Stimulated activated naive CD8-positive, alpha-beta T cell treated with anti-CD3 and anti-CD28 coated beads, Interleukin-15, amount 100 ng/mL, for 72 hours (primary cell): ENCODE measurements around the gene PLEKHA3.
A peak's percentile ranks its signal among the peaks of the same experiment; 100 is the strongest.
"Not testable (repeated sequence)": the region's sequence is repeated elsewhere in the genome, so short reads cannot be mapped to it uniquely, and the experiment has no call there.

Source experiments
- ATAC-seq: fragments of 150-1000 bp; cut with Tn5 transposase; 2 replicates; pipeline ENCODE4 v1.10.0; 2021; ENCODE audit warnings: mild to moderate bottlenecking, moderate library complexity
- DNase-seq, 2 donors: peaks; one replicate each; pipeline ENCODE4 v3.0.0; 2021 to 2022
- H3K27ac Mint-ChIP-seq, 2 donors: one replicate each; pipeline ENCODE4 v1.8.0; 2022; ENCODE audit warnings: mild to moderate bottlenecking in 2 of 2, mixed read lengths in 2 of 2, moderate library complexity in 2 of 2
- H3K27me3 Mint-ChIP-seq: one replicate; pipeline ENCODE4 v1.8.0; 2022; ENCODE audit warnings: mixed read lengths
- H3K4me1 Mint-ChIP-seq: one replicate; pipeline ENCODE4 v1.8.0; 2022; ENCODE audit warnings: mild to moderate bottlenecking, mixed read lengths
- H3K4me3 Mint-ChIP-seq, 2 donors: one replicate each; pipeline ENCODE4 v1.8.0; 2022; ENCODE audit warnings: mild to moderate bottlenecking in 2 of 2, mixed read lengths in 2 of 2, moderate library complexity in 1 of 2
- H3K9me3 Mint-ChIP-seq, 2 donors: one replicate each; pipeline ENCODE4 v1.8.0; 2022; ENCODE audit warnings: mixed read lengths in 2 of 2

Gene PLEKHA3

GRCh38 chr2:178502751-178503150 is 22.5 kb downstream of the PLEKHA3 start:
- peaks cover 9% of the 10 kb centered on the region for H3K4me1 Mint-ChIP-seq
- H3K27me3 Mint-ChIP-seq: no peaks in the 10 kb centered on the region
- H3K27ac Mint-ChIP-seq: no peak overlapping the region
- H3K9me3 Mint-ChIP-seq: no peaks in the 10 kb centered on the region
- no peak overlapping the region for H3K4me3 Mint-ChIP-seq
- ATAC-seq: no peak
- no peak for DNase-seq

GRCh38 chr2:178506101-178506500 is 25.8 kb downstream of the PLEKHA3 start:
- H3K4me3 Mint-ChIP-seq: no peak overlapping the region
- H3K4me1 Mint-ChIP-seq: peaks cover 17% of the 10 kb centered on the region
- H3K9me3 Mint-ChIP-seq: no peaks in the 10 kb centered on the region
- H3K27ac Mint-ChIP-seq: no peak overlapping the region
- no peak for ATAC-seq
- no peak for DNase-seq
- no peaks in the 10 kb centered on the region for H3K27me3 Mint-ChIP-seq

- H3K4me1 Mint-ChIP-seq: peaks cover 17% of the 10 kb centered on the region
Observed at GRCh38 chr2:178506524-178506923, 26.3 kb downstream of the PLEKHA3 start.

DNA sequence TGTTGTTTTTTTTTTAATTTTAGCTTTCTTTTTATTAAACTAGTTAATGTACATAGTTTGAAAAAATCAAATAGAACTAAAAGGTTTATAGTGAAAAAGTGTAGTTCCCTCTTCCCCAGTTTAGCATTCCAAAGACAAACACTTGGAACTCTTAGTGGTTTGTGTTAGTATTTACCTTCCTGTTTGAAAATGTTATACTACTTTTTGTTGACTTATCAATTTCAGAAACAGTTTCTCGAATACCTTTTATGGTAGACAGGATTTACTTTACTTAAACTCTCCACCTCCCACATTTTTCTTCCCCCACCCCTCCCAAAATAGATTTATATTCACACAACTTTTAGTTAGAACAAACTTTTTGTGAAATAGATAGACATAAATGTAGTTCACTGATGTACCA is 26.7 kb downstream of the PLEKHA3 start:
- ATAC-seq (no peak), DNase-seq (no peak)
- Mint-ChIP-seq H3K4me3 (no peak overlapping the region), H3K27me3 (no peaks in the 10 kb centered on the region), H3K9me3 (no peaks in the 10 kb centered on the region), H3K27ac (peak overlapping the region in 1 of 2 donors; percentile 33), H3K4me1 (peaks cover 17% of the 10 kb centered on the region)

More at GRCh38 chr2:178506524-178506923, 26.3 kb downstream of the PLEKHA3 start:
- ATAC-seq (no peak), DNase-seq (no peak)
- Mint-ChIP-seq H3K27me3 (no peaks in the 10 kb centered on the region), H3K9me3 (no peaks in the 10 kb centered on the region), H3K27ac (peak overlapping the region in 1 of 2 donors; percentile 33), H3K4me3 (no peak overlapping the region)

DNA sequence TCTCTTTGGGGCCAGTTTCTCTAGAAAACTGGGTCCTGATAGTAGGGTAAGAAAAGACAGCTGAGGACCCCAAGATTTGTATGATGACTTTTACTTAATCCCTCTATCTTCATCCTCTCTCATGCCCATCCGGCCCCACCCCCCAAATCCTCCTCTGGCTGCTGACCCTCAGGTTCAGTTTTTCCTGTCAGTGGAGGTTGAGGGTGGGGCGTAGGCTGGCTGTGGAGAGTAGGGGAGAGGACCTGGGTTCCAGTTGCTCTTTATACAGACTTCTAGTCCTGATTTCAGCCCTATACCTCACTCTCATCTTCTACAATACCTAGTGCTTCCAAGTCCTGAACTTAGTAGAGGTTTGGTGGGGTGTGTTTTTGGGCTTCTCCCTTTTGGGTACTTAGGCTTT is 28.4 kb downstream of the PLEKHA3 start:
- no peak overlapping the region for H3K27ac Mint-ChIP-seq
- DNase-seq: no peak
- no peak overlapping the region for H3K4me3 Mint-ChIP-seq
- no peaks in the 10 kb centered on the region for H3K27me3 Mint-ChIP-seq
- H3K4me1 Mint-ChIP-seq: peaks cover 22% of the 10 kb centered on the region
- H3K9me3 Mint-ChIP-seq: no peaks in the 10 kb centered on the region
- no peak for ATAC-seq

DNA sequence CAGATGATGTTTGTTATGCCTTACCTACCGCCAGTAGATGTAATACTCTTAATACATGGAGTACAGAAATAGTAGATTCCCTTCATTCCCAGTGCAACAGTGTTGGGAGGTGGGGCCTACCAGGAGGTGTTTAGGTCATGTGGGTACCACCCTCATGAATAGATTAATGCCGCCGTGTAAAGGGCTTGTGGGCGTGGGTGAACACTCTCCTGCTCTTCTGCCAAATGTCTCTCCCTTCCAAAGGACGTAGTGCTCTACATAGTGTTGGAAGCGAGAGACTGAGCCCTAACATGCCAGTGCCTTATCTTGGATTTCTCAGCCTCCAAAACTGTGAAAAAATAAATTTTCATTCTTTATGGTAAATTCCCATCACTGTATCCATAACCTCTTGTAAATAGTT is 30.1 kb downstream of the PLEKHA3 start:
- ATAC-seq: no peak
- Mint-ChIP-seq H3K4me1 (peaks cover 37% of the 10 kb centered on the region), H3K27me3 (no peaks in the 10 kb centered on the region), H3K4me3 (no peak overlapping the region), H3K9me3 (no peaks in the 10 kb centered on the region), H3K27ac (no peak overlapping the region)
- no peak for DNase-seq

GRCh38 chr2:178512484-178512883 is 32.2 kb downstream of the PLEKHA3 start:
- DNase-seq (no peak), ATAC-seq (no peak)
- Mint-ChIP-seq H3K4me3 (no peak overlapping the region), H3K9me3 (no peaks in the 10 kb centered on the region), H3K27me3 (no peaks in the 10 kb centered on the region), H3K4me1 (peaks cover 31% of the 10 kb centered on the region), H3K27ac (no peak overlapping the region)

- H3K27me3 Mint-ChIP-seq: no peaks in the 10 kb centered on the region
- DNase-seq (no peak), ATAC-seq (no peak)
- peaks cover 21% of the 10 kb centered on the region for H3K4me1 Mint-ChIP-seq
- no peak overlapping the region for H3K4me3 Mint-ChIP-seq
- no peak overlapping the region for H3K27ac Mint-ChIP-seq
- no peaks in the 10 kb centered on the region for H3K9me3 Mint-ChIP-seq
Observed at GRCh38 chr2:178513876-178514275, 33.6 kb downstream of the PLEKHA3 start.

DNA sequence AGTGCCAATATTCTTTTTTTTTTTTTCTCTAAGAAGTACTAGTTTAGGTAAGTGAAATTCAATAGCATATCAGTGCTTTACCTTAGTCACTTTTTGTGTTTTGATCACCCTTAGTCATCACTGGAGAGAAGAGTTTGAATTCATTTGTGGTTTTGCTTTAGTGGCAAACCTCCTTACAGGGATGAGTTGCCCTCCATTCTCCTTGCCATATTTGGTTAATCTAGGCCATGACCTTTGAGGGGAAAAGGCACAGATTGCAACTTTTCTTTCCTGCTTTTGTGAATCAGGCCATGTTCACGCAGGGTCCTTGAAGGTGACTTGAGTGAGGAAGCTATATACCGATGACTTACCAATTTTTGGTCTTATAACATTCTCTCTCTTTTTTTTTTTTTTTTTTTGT is 34.4 kb downstream of the PLEKHA3 start:
- ATAC-seq (peak; percentile 98), DNase-seq (peak; percentile 15 to 50)
- Mint-ChIP-seq H3K27ac (peak overlapping the region in 1 of 2 donors; percentile 46), H3K9me3 (no peaks in the 10 kb centered on the region), H3K4me3 (peak overlapping the region; percentile 53), H3K27me3 (no peaks in the 10 kb centered on the region), H3K4me1 (peaks cover 21% of the 10 kb centered on the region)

- Mint-ChIP-seq H3K27ac (no peak overlapping the region), H3K9me3 (peaks cover 0 to 5% of the 10 kb centered on the region in 2 donors)
- DNase-seq: no peak
Observed at GRCh38 chr2:178517496-178517895, 37.2 kb downstream of the PLEKHA3 start.

DNA sequence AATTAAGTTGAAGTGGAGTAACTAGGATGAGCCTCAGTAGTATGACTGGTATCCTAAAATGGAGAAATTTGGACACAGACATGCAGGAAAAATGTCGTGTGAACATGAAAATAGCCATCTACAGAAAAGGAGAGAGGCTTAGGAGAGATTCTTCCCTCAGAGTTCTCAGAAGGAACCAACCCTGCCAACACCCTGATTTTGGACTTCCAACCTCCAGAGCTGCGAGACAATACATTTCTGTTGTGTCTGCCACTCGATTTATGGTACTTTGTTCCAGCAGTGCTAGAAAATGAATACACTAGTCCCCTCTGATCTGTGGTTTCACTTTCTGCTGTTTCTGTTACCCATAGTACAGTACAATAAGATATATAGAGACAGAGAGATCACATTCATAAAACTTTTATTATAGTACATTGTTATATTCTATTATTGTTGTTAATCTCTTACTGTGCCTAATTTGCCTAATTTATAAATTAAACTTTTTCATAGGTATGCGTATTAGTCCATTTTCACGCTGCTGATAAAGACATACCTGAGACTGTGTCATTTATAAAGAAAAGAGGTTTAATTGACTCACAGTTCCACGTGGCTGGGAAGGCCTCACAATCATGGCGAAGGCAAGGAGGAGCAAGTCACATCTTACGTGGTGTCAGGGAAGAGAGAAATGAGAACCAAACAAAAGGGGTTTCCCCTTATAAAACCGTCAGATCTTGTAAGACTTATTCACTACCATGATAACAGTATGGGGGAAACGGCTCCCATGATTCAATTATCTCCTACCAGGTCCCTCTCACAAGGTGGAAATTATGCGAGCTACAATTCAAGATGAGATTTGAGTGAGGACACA is 41.3 kb downstream of the PLEKHA3 start:
- peak overlapping the region in 1 of 2 donors; percentile 46 for H3K27ac Mint-ChIP-seq
- no peaks in the 10 kb centered on the region for H3K27me3 Mint-ChIP-seq
- peak overlapping the region in 1 of 2 donors; percentile 33 for H3K4me3 Mint-ChIP-seq
- H3K4me1 Mint-ChIP-seq: peaks cover 35% of the 10 kb centered on the region
- ATAC-seq: peak; percentile 41
- peaks cover 0 to 5% of the 10 kb centered on the region in 2 donors for H3K9me3 Mint-ChIP-seq
- DNase-seq: peak in 1 of 2 donors; percentile 16

More at GRCh38 chr2:178517496-178517895, 37.2 kb downstream of the PLEKHA3 start:
- ATAC-seq: no peak
- peaks cover 30% of the 10 kb centered on the region for H3K4me1 Mint-ChIP-seq
- no peak overlapping the region for H3K4me3 Mint-ChIP-seq
- H3K27me3 Mint-ChIP-seq: no peaks in the 10 kb centered on the region

DNA sequence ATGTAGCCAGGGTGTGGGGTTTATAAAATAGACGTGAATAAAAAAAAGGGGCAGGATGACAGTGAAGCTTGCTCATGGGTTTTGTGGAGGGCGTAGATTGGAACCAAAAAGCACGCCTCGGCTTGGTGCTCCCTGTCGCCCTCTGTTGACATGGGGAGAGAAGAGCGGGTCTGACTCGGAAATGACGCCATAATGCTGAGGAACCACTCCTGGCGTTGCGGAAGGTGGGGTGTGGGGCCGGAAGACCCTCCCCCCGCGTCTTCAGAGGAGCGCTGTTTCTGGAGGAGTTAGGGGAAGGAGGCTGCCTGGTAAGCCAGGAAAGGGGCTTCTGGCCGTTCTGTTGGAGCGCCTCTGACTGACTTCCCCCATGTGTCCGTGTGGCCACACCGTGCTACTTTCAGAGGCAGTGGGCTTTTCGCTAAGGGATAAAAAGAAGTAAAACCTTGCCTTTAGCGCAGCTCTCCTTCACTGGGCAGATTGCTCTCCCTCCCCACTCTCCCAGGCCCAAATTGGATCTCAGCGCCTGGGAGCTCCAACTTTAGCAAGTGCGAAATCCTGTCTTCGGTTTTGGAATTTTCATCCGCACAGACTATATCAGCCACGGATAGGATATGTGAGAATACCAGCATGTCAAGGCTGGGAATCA is 42.8 kb downstream of the PLEKHA3 start:
- ATAC-seq (peak; percentile 94), DNase-seq (peak; percentile 78 to 87)
- Mint-ChIP-seq H3K4me3 (peak overlapping the region; percentile 92 to 96), H3K9me3 (peaks cover 0 to 5% of the 10 kb centered on the region in 2 donors), H3K27me3 (no peaks in the 10 kb centered on the region), H3K4me1 (peaks cover 43% of the 10 kb centered on the region), H3K27ac (peak overlapping the region; percentile 77 to 88)

- Mint-ChIP-seq H3K27me3 (no peaks in the 10 kb centered on the region), H3K4me1 (peaks cover 46% of the 10 kb centered on the region), H3K9me3 (peaks cover 0 to 5% of the 10 kb centered on the region in 2 donors), H3K27ac (peak overlapping the region; percentile 88 to 96), H3K4me3 (peak overlapping the region; percentile 92 to 96)
- no peak for DNase-seq
- ATAC-seq: peak; percentile 16
Observed at GRCh38 chr2:178523596-178524134, 43.4 kb downstream of the PLEKHA3 start.

DNA sequence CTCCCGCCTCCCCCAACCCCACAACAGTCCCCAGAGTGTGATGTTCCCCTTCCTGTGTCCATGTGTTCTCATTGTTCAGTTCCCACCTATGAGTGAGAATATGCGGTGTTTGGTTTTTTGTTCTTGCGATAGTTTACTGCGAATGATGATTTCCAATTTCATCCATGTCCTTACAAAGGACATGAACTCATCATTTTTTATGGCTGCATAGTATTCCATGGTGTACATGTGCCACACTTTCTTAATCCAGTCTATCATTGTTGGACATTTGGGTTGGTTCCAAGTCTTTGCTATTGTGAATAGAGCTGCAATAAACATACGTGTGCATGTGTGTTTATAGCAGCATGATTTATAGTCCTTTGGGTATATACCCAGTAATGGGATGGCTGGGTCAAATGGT is 44.8 kb downstream of the PLEKHA3 start:
- H3K4me3 Mint-ChIP-seq, H3K27me3 Mint-ChIP-seq, ATAC-seq, H3K27ac Mint-ChIP-seq, H3K9me3 Mint-ChIP-seq, DNase-seq: not testable (repeated sequence)
- peaks cover 52% of the 10 kb centered on the region for H3K4me1 Mint-ChIP-seq

GRCh38 chr2:178525460-178525859 is 45.2 kb downstream of the PLEKHA3 start:
- not testable (repeated sequence) for H3K27ac Mint-ChIP-seq, ATAC-seq

GRCh38 chr2:178526256-178526655 is 46.0 kb downstream of the PLEKHA3 start:
- H3K4me3 Mint-ChIP-seq: no peak overlapping the region
- peaks cover 0 to 5% of the 10 kb centered on the region in 2 donors for H3K9me3 Mint-ChIP-seq
- no peaks in the 10 kb centered on the region for H3K27me3 Mint-ChIP-seq
- H3K4me1 Mint-ChIP-seq: peaks cover 61% of the 10 kb centered on the region
- DNase-seq: no peak
- no peak for ATAC-seq
- H3K27ac Mint-ChIP-seq: no peak overlapping the region

More at GRCh38 chr2:178525460-178525859, 45.2 kb downstream of the PLEKHA3 start:
- DNase-seq, H3K4me3 Mint-ChIP-seq, H3K27me3 Mint-ChIP-seq, H3K9me3 Mint-ChIP-seq: not testable (repeated sequence)
- peaks cover 56% of the 10 kb centered on the region for H3K4me1 Mint-ChIP-seq
